Neural cell (in vitro differentiated cells): Measurements from ENCODE around the gene ATPAF1. TPM values are rescaled to one million over a fixed set of nuclear protein-coding genes. Genes with fewer than 3 reads are reported as not detected.

ENCODE experiments used
- H2AFZ ChIP-seq: fragments of 200-600, 300-800 bp; sonication (generic), shearing (Covaris generic); 2 replicates; pipeline ENCODE4 v1.6.0; 2014; ENCODE audit warnings: low read depth, mild to moderate bottlenecking, antibody characterized with exemption, low read length, moderate library complexity
- H3F3A ChIP-seq: fragments of 200-600 bp; shearing (Covaris generic); 2 replicates; pipeline ENCODE4 v1.6.1; 2016; ENCODE audit warnings: mild to moderate bottlenecking, moderate library complexity, mixed read lengths, antibody characterized with exemption, low read length; ENCODE audit not compliant: insufficient read depth, poor library complexity, severe bottlenecking
- H3K27ac ChIP-seq: fragments of 200-600, 300-800 bp; sonication (generic), shearing (Covaris generic); 2 replicates; pipeline ENCODE4 v1.5.1; 2014; ENCODE audit warnings: mild to moderate bottlenecking, low read length, moderate library complexity
- H3K27me3 ChIP-seq: fragments of 300-800, 200-600 bp; sonication (generic), shearing (Covaris generic); 2 replicates; pipeline ENCODE4 v1.6.0; 2014; ENCODE audit warnings: mild to moderate bottlenecking, low read depth, low read length, moderate library complexity; ENCODE audit not compliant: insufficient read depth
- H3K36me3 ChIP-seq: fragments of 300-800, 200-600 bp; sonication (generic), shearing (Covaris generic); 2 replicates; pipeline ENCODE4 v1.5.1; 2014; ENCODE audit warnings: mild to moderate bottlenecking, antibody characterized with exemption, low read length, moderate library complexity; ENCODE audit not compliant: insufficient read depth
- H3K4me2 ChIP-seq: fragments of 300-800, 200-600 bp; sonication (generic), shearing (Covaris generic); 2 replicates; pipeline ENCODE4 v1.6.0; 2014; ENCODE audit warnings: mild to moderate bottlenecking, low read length
- H3K4me3 ChIP-seq: fragments of 300-800, 200-600 bp; sonication (generic), shearing (Covaris generic); 2 replicates; pipeline ENCODE4 v1.5.1; 2014; ENCODE audit warnings: mild to moderate bottlenecking, low read length, moderate library complexity
- H3K79me2 ChIP-seq: fragments of 200-600 bp; shearing (Covaris generic); replicated peaks from 2 replicates; pipeline ENCODE4 v1.6.0; 2014; ENCODE audit warnings: mild to moderate bottlenecking, low read length, moderate library complexity; ENCODE audit not compliant: insufficient read depth
- H3K9ac ChIP-seq: fragments of 300-800, 200-600 bp; sonication (generic), shearing (Covaris generic); 2 replicates; pipeline ENCODE4 v1.6.1; 2016; ENCODE audit warnings: mild to moderate bottlenecking, low read length, mixed read lengths
- H3K9me2 ChIP-seq: fragments of 200-600 bp; shearing (Covaris generic); 2 replicates; pipeline ENCODE4 v1.6.1; 2016; ENCODE audit warnings: mild to moderate bottlenecking, low read length, mixed read lengths; ENCODE audit not compliant: insufficient read depth
- H3K9me3 ChIP-seq: fragments of 200-600, 300-800 bp; sonication (generic), shearing (Covaris generic); 2 replicates; pipeline ENCODE4 v1.6.1; 2016; ENCODE audit warnings: mild to moderate bottlenecking, mixed run types, low read length, moderate library complexity, mixed read lengths
- H4K20me1 ChIP-seq: fragments of 200-600 bp; shearing (Covaris generic); 2 replicates; pipeline ENCODE4 v1.6.1; 2016; ENCODE audit warnings: mild to moderate bottlenecking, mixed run types; ENCODE audit not compliant: insufficient read depth
- EP300 ChIP-seq: fragments of 450-650 bp; conservative IDR thresholded peaks from 2 replicates; pipeline ENCODE4 v1.6.1; 2014; ENCODE audit warnings: antibody characterized with exemption, mild to moderate bottlenecking, moderate library complexity; ENCODE audit not compliant: poor library complexity, severe bottlenecking
- EZH2 ChIP-seq: fragments of 200-600, 300-800 bp; shearing (Covaris generic), sonication (generic); IDR thresholded peaks from 2 replicates; pipeline ENCODE4 v1.6.1; 2014; ENCODE audit warnings: antibody characterized with exemption, low read length, borderline replicate concordance, mild to moderate bottlenecking; ENCODE audit not compliant: insufficient read depth, poor library complexity, severe bottlenecking
- MXI1 ChIP-seq: fragments of 450-650 bp; conservative IDR thresholded peaks from 2 replicates; pipeline ENCODE4 v1.6.1; 2014; ENCODE audit warnings: antibody characterized with exemption, mild to moderate bottlenecking; ENCODE audit not compliant: poor library complexity, severe bottlenecking
- POLR2AphosphoS5 ChIP-seq: IDR thresholded peaks from 2 replicates; pipeline ENCODE4 v1.6.1; 2012
- RAD21 ChIP-seq: fragments of 450-650 bp; conservative IDR thresholded peaks from 2 replicates; pipeline ENCODE4 v1.6.1; 2014; ENCODE audit warnings: antibody characterized with exemption, mild to moderate bottlenecking, moderate library complexity
- SMC3 ChIP-seq: fragments of 450-650 bp; conservative IDR thresholded peaks from 2 replicates; pipeline ENCODE4 v1.6.1; 2014; ENCODE audit warnings: antibody characterized with exemption, mild to moderate bottlenecking, moderate library complexity; ENCODE audit not compliant: poor library complexity
- TAF1 ChIP-seq: IDR thresholded peaks from 2 replicates; pipeline ENCODE4 v1.6.1; 2012; ENCODE audit warnings: low read depth
- polyA plus RNA-seq: library from polyadenylated mRNA; depleted of rRNA; stranded (reverse); fragments of >200 nt; gene quantifications from 2 replicates; pipeline ENCODE4 v1.2.3, GENCODE V29; 2014
- TF ChIP-seq, protein P1 (sequence below): IDR thresholded peaks from 2 replicates; pipeline ENCODE4 v1.6.1; 2012; ENCODE audit warnings: borderline replicate concordance
- TF ChIP-seq, protein P2 (sequence below): fragments of 450-650 bp; IDR thresholded peaks from 2 replicates; pipeline ENCODE4 v1.5.1; 2014; ENCODE audit warnings: antibody characterized with exemption, mild to moderate bottlenecking, moderate library complexity; ENCODE audit not compliant: poor library complexity, severe bottlenecking

ATPAF1 gene
- polyA plus RNA-seq, 1 donor from 2014 or later, result 80.7 TPM

DNA sequence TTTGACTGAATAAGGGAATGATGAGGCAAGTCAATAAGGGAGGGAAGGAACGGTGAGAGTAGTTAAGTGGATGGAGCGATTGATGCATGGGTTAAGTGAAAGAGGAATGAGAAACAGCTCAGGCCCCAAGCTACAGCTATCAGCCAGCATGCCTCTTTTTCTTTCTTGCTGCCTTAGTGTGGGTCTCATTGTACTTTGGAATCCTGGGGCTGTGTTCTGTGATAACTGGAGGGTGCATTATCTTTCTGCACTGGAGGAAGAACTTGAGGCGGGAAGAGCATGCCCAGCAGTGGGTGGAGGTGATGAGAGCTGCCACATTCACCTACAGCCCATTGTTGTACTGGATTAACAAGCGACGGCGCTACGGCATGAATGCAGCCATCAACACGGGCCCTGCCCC, 4.5 kb upstream of the ATPAF1 start:
- no peaks in the 10 kb centered on the region for H4K20me1 ChIP-seq
- H3K27ac ChIP-seq, result no peak overlapping the region
- no peaks in the 10 kb centered on the region for H3F3A ChIP-seq
- no peak overlapping the region for H3K4me2 ChIP-seq
- no peaks in the 10 kb centered on the region for H3K9me2 ChIP-seq
- no peak overlapping the region for H3K4me3 ChIP-seq
- H3K36me3 ChIP-seq, result no peaks in the 10 kb centered on the region
- H3K79me2 ChIP-seq, result no peaks in the 10 kb centered on the region
- no peak for TF ChIP-seq EZH2
- TF ChIP-seq, protein P1, sequence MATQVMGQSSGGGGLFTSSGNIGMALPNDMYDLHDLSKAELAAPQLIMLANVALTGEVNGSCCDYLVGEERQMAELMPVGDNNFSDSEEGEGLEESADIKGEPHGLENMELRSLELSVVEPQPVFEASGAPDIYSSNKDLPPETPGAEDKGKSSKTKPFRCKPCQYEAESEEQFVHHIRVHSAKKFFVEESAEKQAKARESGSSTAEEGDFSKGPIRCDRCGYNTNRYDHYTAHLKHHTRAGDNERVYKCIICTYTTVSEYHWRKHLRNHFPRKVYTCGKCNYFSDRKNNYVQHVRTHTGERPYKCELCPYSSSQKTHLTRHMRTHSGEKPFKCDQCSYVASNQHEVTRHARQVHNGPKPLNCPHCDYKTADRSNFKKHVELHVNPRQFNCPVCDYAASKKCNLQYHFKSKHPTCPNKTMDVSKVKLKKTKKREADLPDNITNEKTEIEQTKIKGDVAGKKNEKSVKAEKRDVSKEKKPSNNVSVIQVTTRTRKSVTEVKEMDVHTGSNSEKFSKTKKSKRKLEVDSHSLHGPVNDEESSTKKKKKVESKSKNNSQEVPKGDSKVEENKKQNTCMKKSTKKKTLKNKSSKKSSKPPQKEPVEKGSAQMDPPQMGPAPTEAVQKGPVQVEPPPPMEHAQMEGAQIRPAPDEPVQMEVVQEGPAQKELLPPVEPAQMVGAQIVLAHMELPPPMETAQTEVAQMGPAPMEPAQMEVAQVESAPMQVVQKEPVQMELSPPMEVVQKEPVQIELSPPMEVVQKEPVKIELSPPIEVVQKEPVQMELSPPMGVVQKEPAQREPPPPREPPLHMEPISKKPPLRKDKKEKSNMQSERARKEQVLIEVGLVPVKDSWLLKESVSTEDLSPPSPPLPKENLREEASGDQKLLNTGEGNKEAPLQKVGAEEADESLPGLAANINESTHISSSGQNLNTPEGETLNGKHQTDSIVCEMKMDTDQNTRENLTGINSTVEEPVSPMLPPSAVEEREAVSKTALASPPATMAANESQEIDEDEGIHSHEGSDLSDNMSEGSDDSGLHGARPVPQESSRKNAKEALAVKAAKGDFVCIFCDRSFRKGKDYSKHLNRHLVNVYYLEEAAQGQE, result no peak
- no peak overlapping the region for H3K9ac ChIP-seq
- H2AFZ ChIP-seq, result no peak overlapping the region
- no peaks in the 10 kb centered on the region for H3K9me3 ChIP-seq
- no peaks in the 10 kb centered on the region for H3K27me3 ChIP-seq

DNA sequence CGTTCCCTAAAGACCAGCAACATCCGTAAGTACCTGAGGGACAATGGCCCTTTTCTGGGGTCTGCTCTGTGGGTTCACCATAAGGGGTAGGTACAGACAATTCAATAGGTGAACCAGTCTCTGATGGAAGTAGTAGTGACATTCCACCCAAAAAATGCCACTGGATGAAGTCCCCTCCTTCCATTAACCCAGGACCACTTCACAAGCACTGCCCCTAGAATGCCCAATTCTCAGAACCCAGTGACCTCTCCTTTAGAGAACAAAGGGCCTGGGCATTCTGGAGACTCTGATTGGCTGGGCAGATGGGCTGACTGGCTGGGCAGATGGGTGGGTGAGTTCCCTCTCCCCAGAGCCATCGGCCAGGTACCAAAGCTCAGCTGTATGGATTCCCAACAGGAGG, 3.4 kb upstream of the ATPAF1 start, which contains the start of gene TEX38:
Gene TEX38 (plus strand): TSS at position 301 of the 400 bp plus-strand sequence. CDS start 81 bp downstream, at position 382.
- no peaks in the 10 kb centered on the region for H3K36me3 ChIP-seq
- H3K9me2 ChIP-seq, result no peaks in the 10 kb centered on the region
- H3K79me2 ChIP-seq, result no peaks in the 10 kb centered on the region
- H3K4me3 ChIP-seq, result no peak within 1 kb of the TSS
- H3K4me2 ChIP-seq, result no peak within 1 kb of the TSS
- no peak within 1 kb of the TSS for H2AFZ ChIP-seq
- TF ChIP-seq, protein P2, sequence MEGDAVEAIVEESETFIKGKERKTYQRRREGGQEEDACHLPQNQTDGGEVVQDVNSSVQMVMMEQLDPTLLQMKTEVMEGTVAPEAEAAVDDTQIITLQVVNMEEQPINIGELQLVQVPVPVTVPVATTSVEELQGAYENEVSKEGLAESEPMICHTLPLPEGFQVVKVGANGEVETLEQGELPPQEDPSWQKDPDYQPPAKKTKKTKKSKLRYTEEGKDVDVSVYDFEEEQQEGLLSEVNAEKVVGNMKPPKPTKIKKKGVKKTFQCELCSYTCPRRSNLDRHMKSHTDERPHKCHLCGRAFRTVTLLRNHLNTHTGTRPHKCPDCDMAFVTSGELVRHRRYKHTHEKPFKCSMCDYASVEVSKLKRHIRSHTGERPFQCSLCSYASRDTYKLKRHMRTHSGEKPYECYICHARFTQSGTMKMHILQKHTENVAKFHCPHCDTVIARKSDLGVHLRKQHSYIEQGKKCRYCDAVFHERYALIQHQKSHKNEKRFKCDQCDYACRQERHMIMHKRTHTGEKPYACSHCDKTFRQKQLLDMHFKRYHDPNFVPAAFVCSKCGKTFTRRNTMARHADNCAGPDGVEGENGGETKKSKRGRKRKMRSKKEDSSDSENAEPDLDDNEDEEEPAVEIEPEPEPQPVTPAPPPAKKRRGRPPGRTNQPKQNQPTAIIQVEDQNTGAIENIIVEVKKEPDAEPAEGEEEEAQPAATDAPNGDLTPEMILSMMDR, result no peak
- TF ChIP-seq TAF1 (no peak), EP300 (no peak), SMC3 (no peak), MXI1 (no peak), EZH2 (no peak), POLR2AphosphoS5 (no peak), RAD21 (no peak)
- TF ChIP-seq, protein P1, result no peak
- H3K27ac ChIP-seq, result no peak within 1 kb of the TSS
- H3K9me3 ChIP-seq, result no peaks in the 10 kb centered on the region
- no peaks in the 10 kb centered on the region for H3F3A ChIP-seq
- H3K9ac ChIP-seq, result no peak within 1 kb of the TSS
- no peaks in the 10 kb centered on the region for H3K27me3 ChIP-seq
- H4K20me1 ChIP-seq, result no peaks in the 10 kb centered on the region
